ENCODE results near the gene CELF4.

The CELF4 gene

GRCh38 chr18:37218022-37218590 is 347.5 kb downstream of the CELF4 start:
- no peak for DNase-seq (ENCODE audit: low spot score)

DNA sequence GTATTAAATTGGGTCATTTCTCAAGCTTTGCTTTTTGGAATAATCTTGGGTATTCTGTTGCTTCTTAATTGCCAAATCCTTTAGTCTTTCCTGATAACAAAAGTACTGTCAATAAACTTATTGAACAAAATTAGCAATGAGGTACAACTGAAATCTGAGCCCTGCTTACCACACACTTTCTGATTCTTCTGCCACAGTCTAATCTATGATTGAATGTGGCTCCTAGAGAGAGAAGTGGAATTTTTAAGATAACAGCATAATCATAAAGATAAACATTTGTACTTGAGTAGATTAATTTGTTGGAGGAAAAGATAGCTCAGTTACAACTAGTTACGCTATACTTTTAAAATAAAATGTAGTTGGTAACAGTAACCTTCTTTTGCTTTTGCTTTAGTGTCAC is 354.8 kb downstream of the CELF4 start:
- no peak for DNase-seq (ENCODE audit: low spot score)

- no peak for DNase-seq (ENCODE audit: low spot score)
These were observed 358.3 kb downstream of the CELF4 start for GRCh38 chr18:37207343-37207742.

DNA sequence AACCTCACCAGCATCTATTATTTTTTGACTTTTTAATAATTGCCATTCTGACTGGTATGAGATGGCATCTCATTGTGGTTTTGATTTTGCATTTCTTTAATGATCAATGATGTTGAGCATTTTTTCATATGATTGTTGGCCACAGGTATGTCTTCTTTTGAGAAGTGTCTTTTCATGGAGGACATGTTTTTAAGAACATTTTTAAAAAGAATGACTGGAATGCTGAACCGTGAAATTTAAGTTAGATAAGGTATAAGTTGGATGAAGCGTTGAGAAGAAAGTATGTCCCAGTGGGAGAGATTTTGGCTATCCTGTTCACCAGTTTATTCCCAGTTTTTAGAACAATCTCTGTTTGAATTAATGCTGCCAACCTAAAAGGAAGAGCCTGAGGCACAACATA is 365.9 kb downstream of the CELF4 start:
- no peak for DNase-seq (ENCODE audit: low spot score)
